MCF 10A (cell line): ENCODE measurements around the gene IL26. TPM values are rescaled to one million over a fixed set of nuclear protein-coding genes. Genes with fewer than 3 reads are reported as not detected.

ENCODE experiments used
- BruUV-seq: library from RNA; stranded (reverse); fragments of 400-500 nt; replicated peaks from 2 replicates; lab custom pipeline; 2021; lab: Mats Ljungman, UMichigan
- CTCF ChIA-PET: fragments of 300-600 bp; sonication (Branson Sonifier 250); formaldehyde crosslinking; extraction: SDS; loops from one replicate; lab custom pipeline; 2021; ENCODE audit warnings: antibody characterized with exemption, inconsistent platforms; lab: Yijun Ruan, JAX
- POLR2A ChIA-PET: fragments of 300-600, 350-650 bp; sonication (Branson Sonifier 250); formaldehyde crosslinking; extraction: SDS; loops from one replicate; lab custom pipeline; 2020; ENCODE audit warnings: antibody characterized with exemption, inconsistent platforms; lab: Yijun Ruan, JAX
- DNase-seq: peaks from one replicate; pipeline ENCODE4 v3.0.0-alpha.2; 2018; ENCODE audit not compliant: unreplicated experiment
- H3K27ac Mint-ChIP-seq: one replicate; pipeline ENCODE4 v1.8.0; 2022; ENCODE audit warnings: mild to moderate bottlenecking, low read depth, mixed read lengths; ENCODE audit not compliant: unreplicated experiment
- H3K27me3 Mint-ChIP-seq: one replicate; pipeline ENCODE4 v1.8.0; 2022; ENCODE audit warnings: mixed read lengths; ENCODE audit not compliant: insufficient read depth, unreplicated experiment
- H3K36me3 Mint-ChIP-seq: one replicate; pipeline ENCODE4 v1.8.0; 2022; ENCODE audit warnings: mild to moderate bottlenecking, moderate library complexity, mixed read lengths; ENCODE audit not compliant: insufficient read depth, unreplicated experiment
- H3K4me1 Mint-ChIP-seq: one replicate; pipeline ENCODE4 v1.8.0; 2022; ENCODE audit warnings: mixed read lengths; ENCODE audit not compliant: insufficient read depth, unreplicated experiment
- H3K4me3 Mint-ChIP-seq: one replicate; pipeline ENCODE4 v1.8.0; 2022; ENCODE audit warnings: mild to moderate bottlenecking, moderate library complexity, mixed read lengths; ENCODE audit not compliant: unreplicated experiment
- H3K9me3 Mint-ChIP-seq: one replicate; pipeline ENCODE4 v1.8.0; 2022; ENCODE audit warnings: mixed read lengths; ENCODE audit not compliant: unreplicated experiment
- CTCF ChIP-seq: fragments of 200-600 bp; IDR thresholded peaks from one replicate; pipeline ENCODE4 v1.8.0; 2022; ENCODE audit warnings: antibody characterized with exemption, mild to moderate bottlenecking; ENCODE audit not compliant: unreplicated experiment
- intact Hi-C: fragments of 100-400 bp; cut with micrococcal nuclease; formaldehyde crosslinking; loops from 2 replicates; pipeline ENCODE4 v1.14.1; 2022
- total RNA-seq: library from RNA; stranded (reverse); gene quantifications from 2 replicates; pipeline ENCODE4 v1.2.3, GENCODE V29; 2022

Gene IL26
- total RNA-seq, 1 experiment from 2014 or later = not detected

- TF ChIP-seq CTCF = no peak
- no peak overlapping the region for H3K27ac Mint-ChIP-seq
- no peaks in the 10 kb centered on the region for H3K27me3 Mint-ChIP-seq
- ChIA-PET CTCF (interaction anchor here (1.7 kb wide), 1 partner anchor 43 kb away, joined by 5 read pairs; no protein-coding TSS in a partner anchor), POLR2A (interaction anchor here (1.6 kb wide), 1 partner anchor 28 kb away, joined by 5 read pairs; no protein-coding TSS in a partner anchor)
- H3K4me1 Mint-ChIP-seq = peaks cover 36% of the 10 kb centered on the region
- H3K9me3 Mint-ChIP-seq = no peaks in the 10 kb centered on the region
- intact Hi-C loops = loop anchor here (5.0 kb wide), 1 partner anchor 43 kb away; no protein-coding TSS in a partner anchor
- no peak overlapping the region for H3K4me3 Mint-ChIP-seq
- no peaks in the 10 kb centered on the region for H3K36me3 Mint-ChIP-seq
- DNase-seq = no peak
- no TSS peak for BruUV-seq
Measured at GRCh38 chr12:68264857-68265256, 39.2 kb upstream of the IL26 start.

GRCh38 chr12:68264158-68264855 is 38.7 kb upstream of the IL26 start:
- H3K36me3 Mint-ChIP-seq = no peaks in the 10 kb centered on the region
- H3K4me3 Mint-ChIP-seq = no peak overlapping the region
- no peak for TF ChIP-seq CTCF
- H3K27ac Mint-ChIP-seq = no peak overlapping the region
- ChIA-PET POLR2A (interaction anchor here (1.6 kb wide), 1 partner anchor 28 kb away, joined by 5 read pairs; no protein-coding TSS in a partner anchor), CTCF (interaction anchor here (1.7 kb wide), 1 partner anchor 42 kb away, joined by 5 read pairs; no protein-coding TSS in a partner anchor)
- no TSS peak for BruUV-seq
- intact Hi-C loops = no loop called here
- peak; percentile 43 for DNase-seq
- no peaks in the 10 kb centered on the region for H3K27me3 Mint-ChIP-seq
- H3K9me3 Mint-ChIP-seq = no peaks in the 10 kb centered on the region
- H3K4me1 Mint-ChIP-seq = peaks cover 42% of the 10 kb centered on the region

DNA sequence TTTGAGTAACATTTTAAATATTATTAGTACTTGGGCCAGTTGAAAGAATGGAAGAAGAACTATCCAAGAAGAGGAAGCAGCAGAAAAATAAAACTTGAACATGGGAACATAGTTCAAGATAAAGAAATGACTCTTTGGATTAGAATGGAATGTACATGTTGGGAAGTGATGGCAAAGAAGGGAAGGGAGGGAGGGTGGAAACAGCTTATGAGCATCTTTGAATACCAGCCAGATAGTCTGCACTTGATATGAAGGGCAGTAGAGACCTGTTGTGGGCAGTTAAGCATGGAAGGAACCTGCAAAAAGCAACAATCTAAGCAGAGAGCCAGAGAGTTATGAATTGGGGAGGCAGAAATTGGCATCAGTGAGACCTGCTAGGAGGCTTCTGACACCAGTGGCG is 37.8 kb upstream of the IL26 start:
- POLR2A ChIA-PET = no interaction called here
- no peak for TF ChIP-seq CTCF
- no peaks in the 10 kb centered on the region for H3K27me3 Mint-ChIP-seq
- no TSS peak for BruUV-seq
- H3K36me3 Mint-ChIP-seq = no peaks in the 10 kb centered on the region
- intact Hi-C loops = no loop called here
- H3K4me1 Mint-ChIP-seq = peaks cover 43% of the 10 kb centered on the region
- no peak overlapping the region for H3K4me3 Mint-ChIP-seq
- CTCF ChIA-PET = no interaction called here
- DNase-seq = no peak
- no peaks in the 10 kb centered on the region for H3K9me3 Mint-ChIP-seq
- no peak overlapping the region for H3K27ac Mint-ChIP-seq

DNA sequence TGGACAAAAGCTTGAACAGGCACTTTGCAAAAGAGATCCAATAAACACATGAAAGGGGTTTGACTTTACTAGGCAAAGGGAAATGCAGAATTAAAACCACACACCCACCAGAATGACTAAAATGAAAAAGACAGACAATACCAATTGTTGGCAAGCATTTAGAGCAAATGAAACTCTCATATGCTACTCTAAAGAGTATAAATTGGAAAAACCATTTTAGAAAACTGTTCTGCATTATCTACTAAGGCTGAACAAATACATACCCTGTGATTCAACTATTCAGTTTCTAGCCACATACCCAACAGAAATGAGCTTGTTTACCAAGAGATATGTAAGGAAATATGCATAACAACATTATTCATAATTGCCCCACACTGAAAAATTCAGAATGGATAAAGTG is 36.3 kb upstream of the IL26 start:
- CTCF ChIA-PET = interaction anchor here (0.7 kb wide), 1 partner anchor 221 kb away, joined by 4 read pairs; no protein-coding TSS in a partner anchor

More for the DNA sequence above, 36.3 kb upstream of the IL26 start:
- H3K36me3 Mint-ChIP-seq = no peaks in the 10 kb centered on the region
- H3K9me3 Mint-ChIP-seq = no peaks in the 10 kb centered on the region
- DNase-seq = no peak
- H3K27me3 Mint-ChIP-seq = no peaks in the 10 kb centered on the region
- H3K4me3 Mint-ChIP-seq = no peak overlapping the region
- H3K4me1 Mint-ChIP-seq = peaks cover 38% of the 10 kb centered on the region
- intact Hi-C loops = no loop called here
- POLR2A ChIA-PET = no interaction called here
- no peak for TF ChIP-seq CTCF
- no peak overlapping the region for H3K27ac Mint-ChIP-seq
- no TSS peak for BruUV-seq
